Esophagus muscularis mucosa (tissue), 4 donors: ENCODE measurements around the gene C5orf52.

ENCODE experiments used
- CTCF ChIP-seq, 3 experiments: fragments of 200-600 bp in 2 of 3; fragments of 450-650 bp in 1 of 3; sonication (generic) in 2 of 3; IDR thresholded peaks; one replicate each; pipeline ENCODE4 v1.5.1; 2017 to 2019; ENCODE audit warnings: antibody characterized with exemption in 3 of 3, mild to moderate bottlenecking in 2 of 3, moderate library complexity in 1 of 3
- EP300 ChIP-seq: sonication (generic); formaldehyde crosslinking; IDR thresholded peaks from one replicate; pipeline ENCODE4 v1.6.1; 2017; ENCODE audit warnings: antibody characterized with exemption
- POLR2A ChIP-seq: fragments of 450-650 bp; IDR thresholded peaks from one replicate; pipeline ENCODE4 v1.6.1; 2017; ENCODE audit warnings: antibody characterized with exemption, moderate library complexity, mild to moderate bottlenecking, low read depth

DNA sequence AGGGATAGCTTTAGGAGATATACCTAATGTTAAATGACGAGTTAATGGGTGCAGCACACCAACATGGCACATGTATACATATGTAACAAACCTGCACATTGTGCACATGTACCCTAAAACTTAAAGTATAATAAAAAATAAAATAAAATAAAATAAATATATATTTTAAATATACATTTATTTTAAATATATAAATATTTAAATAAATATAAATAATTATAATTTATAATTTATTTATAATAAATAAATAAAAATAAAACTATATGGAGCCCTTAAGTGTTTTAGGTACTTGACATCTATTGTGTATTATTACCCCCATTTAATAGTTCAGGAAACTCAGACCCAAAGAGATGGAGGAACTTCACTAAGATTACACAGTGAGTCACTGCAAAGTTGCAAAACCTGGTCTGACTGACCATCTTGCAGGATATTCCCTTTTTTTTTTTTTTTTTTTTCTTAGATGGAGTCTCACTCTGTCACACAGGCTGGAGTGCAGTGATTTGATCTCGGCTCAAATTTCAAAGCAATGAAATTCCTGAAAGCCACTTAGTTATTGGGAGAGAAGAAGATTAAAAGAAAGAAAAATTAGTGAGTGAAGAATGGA is 5.8 kb upstream of the C5orf52 start:
- TF ChIP-seq POLR2A = no peak
- no peak for TF ChIP-seq EP300
- TF ChIP-seq CTCF (IDR thresholded peaks at IDR 0.05) = no peak
